SH-SY5Y (cell line): ENCODE data around the gene KCMF1.

Source experiments
- GATA2 ChIP-seq: IDR thresholded peaks from 2 replicates; pipeline ENCODE4 v1.6.1; 2011; ENCODE audit warnings: mild to moderate bottlenecking, low read depth, low read length
- GATA3 ChIP-seq: IDR thresholded peaks from 2 replicates; pipeline ENCODE4 v1.6.1; 2011; ENCODE audit warnings: low read depth, mild to moderate bottlenecking, low read length, moderate library complexity

KCMF1 gene

DNA sequence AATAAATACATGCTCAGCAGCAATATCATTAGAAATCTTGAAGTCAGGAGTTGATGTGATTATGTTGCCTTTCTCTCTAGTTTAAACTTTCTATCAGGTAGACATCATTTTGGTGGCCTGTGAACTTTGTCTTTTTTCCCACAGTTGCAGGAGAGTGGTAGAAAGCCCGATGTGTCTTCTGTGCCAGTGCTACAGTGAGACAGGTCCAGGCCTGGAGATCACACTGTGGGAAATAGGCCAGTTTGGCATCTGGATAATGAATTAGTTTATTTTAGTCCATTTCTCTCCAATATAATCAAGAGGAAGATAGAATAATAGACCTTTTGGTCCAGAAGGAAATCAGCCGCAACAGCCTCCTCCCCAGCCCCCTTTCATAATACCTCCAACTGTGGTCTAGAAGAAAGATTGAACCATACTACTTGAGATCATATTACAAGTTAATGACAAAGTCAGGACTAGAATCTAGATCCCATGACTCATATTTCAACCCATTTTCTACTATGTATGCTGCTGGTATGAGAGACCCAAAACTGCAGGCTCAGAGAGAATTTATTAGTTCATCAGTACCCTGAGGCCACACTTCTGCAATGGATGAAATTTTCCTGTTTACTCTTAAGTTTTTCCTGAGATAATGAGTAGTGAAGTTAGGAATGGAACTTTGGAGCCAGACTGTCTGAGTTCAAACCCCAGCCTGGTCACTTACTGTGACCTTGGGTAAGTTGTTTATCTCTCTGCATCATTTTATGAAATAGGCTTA, 20.6 kb downstream of the KCMF1 start:
- TF ChIP-seq GATA3 (no peak), GATA2 (no peak)

DNA sequence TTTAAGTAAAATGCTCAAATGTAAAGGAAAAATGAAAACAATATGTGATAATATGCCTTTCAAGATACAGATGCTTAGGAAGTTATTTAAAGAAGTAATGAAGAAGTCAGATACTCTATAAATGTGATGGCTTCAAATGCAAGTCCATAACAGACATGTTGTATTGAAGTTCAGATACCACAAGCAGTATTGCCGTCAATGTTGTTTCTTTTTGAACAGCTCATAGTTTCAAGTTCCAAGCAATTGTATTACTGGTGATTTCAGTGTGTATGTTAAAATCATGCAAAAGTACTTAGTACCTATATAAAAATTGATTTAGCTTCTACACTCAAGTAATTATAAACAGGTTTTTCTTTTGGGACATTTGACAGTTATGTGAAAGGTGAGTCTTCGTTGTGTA, 24.9 kb downstream of the KCMF1 start:
- TF ChIP-seq GATA3 (no peak), GATA2 (no peak)

DNA sequence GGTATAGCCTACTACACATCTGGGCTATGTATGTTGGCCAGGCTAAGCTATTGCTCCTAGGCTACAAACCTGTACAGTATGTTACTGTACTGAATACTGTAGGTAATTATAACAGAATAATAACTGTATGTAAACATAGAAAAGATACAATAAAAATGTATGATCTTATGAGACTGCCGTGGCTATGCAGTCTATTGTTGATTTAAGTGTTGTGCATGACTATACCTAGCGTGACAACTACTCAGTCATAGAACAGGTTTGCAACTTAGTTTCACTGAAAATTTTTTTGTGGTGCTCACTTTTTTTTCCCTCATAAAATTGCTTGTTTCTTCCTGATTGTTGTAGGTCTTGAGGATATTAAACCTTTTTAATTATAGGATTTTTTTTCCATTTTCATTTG, 25.9 kb downstream of the KCMF1 start:
- TF ChIP-seq GATA2 (no peak), GATA3 (no peak)

DNA sequence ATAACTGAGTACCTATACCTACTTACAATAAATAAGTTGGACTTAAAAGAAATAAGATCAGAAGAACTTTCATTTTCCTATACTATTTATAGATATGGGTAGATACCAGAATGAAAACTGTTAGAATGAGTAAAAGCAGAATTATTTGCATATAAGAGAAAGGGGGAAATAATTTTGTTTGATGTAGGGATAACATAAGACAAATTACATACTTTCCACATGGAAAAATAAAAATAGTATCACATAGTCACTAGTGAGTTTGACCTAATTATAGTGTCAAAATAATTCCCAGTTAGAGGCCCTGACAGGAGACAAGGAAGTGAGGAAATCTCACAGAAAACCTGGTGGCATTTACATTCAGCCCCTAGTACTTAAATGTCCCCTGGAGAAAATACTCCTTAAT, 28.6 kb downstream of the KCMF1 start:
- TF ChIP-seq GATA2 (no peak), GATA3 (no peak)

DNA sequence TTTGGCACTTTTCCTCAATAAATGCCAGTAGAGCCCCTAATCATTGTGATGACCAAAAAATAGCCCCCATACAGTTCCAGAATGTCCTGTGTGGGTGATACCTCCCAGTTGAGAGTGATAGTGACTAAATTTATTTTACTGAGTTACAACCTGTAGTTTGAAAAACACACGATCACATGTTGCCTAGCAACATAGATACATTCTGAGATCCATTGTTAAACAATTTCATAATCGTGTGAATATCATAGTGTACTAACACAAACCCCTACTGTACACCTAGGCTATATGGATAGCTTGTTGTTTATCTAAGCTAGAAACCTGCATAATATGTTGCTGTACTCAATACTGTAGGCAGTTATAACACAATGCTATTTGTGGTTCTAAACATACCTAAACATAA, 30.6 kb downstream of the KCMF1 start:
- TF ChIP-seq GATA2: no peak
- TF ChIP-seq GATA3: no peak

DNA sequence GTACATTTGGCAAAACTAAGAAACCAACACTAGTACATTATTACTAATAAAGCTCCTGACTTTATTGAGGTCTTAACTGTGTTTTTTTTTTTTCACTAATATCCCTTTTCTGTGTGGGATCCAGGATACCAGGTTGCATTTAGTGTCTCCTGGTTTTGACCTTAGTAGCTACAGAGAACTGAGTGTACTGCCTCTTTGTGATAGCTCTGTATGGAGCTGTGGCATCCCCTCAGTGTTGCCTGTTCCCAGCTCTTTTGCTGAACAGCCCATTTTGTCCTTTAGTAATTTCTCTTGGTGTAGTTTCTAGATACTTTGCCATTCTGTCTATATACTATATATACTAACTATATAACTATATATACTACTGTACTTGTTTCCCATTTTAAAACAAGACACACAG, 31.6 kb downstream of the KCMF1 start:
- no peak for TF ChIP-seq GATA2
- TF ChIP-seq GATA3: no peak

DNA sequence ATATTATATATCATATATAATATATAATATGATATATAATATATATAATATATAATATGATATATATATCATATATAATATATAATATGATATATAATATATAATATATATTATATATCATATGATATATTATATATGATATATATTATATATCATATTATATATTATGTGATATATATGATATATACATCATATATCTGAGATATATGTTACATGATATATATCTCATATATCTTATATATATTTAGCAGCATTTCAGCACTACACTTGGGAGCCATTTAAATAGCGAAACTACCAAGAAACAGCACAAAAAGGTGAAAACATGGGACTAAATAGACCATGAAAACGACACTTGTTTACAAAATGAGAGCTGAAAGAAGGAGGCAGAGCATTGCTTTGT, 37.3 kb downstream of the KCMF1 start:
- TF ChIP-seq GATA2: no peak
- no peak for TF ChIP-seq GATA3

DNA sequence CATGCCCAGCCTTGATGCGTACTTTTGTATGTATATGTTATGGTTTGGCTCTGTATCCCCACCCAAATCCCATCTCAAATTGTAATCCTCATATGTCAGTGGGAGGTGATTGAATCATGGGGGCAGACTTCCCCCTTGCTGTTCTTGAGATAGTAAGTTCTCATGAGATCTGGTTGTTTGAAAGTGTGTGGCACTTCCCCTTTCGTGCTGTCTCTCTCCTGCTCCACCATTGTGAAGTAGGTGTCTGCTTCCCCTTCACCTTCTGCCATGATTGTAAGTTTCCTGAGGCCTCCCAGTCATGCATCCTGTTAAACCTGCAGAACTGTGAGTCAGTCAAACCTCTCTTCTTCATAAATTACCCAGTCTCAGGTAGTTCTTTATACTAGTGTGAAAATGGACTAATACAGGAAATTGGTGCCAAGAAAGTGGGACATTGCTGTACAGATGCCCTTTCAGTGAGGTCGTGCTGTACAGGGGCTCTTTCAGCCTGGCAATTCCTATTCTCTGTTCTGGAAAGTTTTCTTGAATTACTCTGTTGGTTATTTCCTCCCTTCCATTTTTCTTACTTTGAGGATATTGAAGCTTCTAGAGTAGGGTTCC, 38.2 kb downstream of the KCMF1 start:
- TF ChIP-seq GATA2 (no peak), GATA3 (no peak)

DNA sequence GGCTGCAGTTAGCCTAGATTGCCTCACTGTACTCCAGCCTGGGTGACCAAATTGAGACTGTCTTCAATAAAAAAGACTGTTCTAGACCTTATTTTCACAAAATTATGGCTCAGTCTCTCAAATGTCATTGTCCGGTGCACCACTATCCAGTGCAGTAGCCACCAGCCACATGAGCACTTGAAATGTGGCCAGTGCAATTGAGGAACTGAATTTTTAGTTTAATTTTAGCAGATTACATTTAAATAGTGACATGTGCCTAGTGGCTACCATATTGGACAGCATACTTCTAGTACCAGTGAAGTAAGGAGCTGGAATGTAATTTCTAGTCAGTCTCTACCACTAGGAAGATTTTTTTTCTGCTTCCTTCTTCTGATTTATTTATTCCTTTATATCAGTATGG, 39.4 kb downstream of the KCMF1 start:
- TF ChIP-seq GATA2: no peak
- no peak for TF ChIP-seq GATA3

DNA sequence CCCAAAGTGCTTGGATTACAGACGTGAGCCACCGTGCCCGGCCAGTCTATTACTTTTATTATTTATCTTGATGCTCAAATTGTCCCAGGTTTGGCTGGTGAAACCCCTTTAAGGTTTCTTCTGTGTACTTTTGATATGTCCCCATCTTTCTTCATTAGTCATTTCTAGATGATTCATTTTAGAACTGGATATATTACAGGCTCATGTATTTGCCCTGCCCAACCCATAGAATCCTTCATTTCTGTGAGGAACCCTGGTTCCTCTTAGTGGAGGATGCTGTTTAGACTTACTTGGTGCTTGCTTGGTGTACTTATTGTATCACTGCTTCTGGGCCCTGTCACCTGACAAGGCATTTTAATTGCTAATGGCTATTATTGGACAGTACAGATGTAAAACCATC, 40.1 kb downstream of the KCMF1 start:
- TF ChIP-seq GATA2: no peak
- TF ChIP-seq GATA3: no peak

DNA sequence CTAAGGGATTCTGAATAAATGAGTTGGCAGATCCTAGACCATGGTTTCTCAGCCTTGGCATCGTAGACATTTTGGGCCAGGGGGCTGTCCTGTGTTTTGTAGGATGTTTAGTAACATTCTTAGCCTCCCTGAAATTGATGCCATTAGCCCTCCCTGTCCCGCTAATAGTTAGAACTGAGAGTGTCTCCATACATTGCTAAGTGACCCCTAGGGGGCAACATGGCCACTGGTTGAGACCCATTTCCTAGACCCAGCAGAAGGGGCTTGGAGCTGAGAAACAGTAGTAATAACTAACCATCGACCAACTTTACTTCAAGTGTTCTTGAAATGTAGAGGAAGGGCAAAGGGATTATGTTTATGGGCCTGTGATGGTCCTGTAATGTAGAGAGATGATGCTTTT, 40.8 kb downstream of the KCMF1 start:
- TF ChIP-seq GATA2 (no peak), GATA3 (no peak)

DNA sequence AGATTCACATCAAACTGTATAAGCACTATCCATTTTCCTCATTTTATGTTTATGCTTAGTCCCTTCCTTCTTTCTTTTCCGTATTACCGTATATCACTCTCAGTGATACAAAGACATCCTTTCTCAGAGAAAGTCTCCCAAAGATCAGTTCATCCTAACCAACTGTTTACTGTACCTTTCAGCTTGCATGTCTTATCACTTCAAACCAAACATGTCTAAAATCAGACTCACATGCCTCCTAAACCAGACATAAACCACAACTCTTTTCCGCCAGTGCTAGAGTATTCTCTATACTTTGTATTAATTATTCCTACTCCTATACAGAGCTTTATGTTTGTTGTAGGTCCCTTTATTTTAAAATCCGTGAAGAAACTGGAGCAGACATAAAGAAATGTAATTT, 41.5 kb downstream of the KCMF1 start:
- TF ChIP-seq GATA3: no peak
- no peak for TF ChIP-seq GATA2

DNA sequence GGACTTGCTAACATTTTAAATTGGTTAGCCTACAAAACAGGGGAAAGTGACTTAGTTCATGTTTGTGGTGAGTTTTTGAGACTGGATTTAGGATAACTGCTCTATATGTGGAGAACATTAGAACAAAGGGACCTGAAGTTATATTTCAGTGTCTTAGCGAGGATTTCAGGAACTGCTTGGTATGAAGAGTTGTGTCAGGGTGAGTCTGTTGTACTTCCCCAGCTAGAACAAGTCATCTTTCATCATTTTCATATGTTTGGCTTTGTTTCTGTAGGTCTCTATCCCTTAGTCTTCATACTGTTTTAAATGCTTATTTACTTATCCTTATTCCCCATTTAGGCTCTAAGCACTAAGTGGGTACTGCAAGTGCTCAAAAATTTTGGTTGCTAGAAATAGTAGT, 41.9 kb downstream of the KCMF1 start:
- TF ChIP-seq GATA3: no peak
- no peak for TF ChIP-seq GATA2

DNA sequence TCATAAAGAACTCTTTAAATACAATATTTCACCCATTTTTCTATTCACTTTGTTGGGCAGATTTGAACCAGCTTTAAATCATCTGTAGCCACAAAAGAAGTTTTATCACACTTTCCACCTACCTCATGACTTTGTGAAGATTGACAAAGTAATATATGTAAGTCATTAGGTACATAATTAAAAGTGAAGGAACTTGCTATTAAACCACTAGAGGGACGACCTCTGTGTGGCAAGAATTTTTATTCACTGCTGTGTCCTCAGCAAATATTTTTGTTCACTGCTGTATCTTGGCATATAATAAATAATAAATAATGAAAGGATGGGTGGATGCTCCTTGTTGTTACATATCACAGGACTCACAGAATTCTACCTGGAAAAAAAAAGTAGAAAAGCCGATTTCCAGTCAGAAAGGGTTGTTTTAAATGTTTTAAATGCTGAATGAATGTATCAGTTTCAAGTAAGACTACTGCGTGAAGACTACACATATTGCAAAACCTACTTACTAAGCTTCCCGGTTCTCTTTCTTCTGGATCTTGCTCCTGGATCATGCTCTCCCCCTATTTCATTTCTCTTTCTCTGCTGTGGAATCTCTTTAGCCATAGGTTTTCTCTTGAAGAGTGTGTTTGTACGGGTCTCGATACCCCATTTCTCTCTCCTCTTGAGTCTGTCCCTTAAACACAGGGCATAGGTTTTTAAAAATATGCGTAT, 44.8 kb downstream of the KCMF1 start:
- TF ChIP-seq GATA3 (no peak), GATA2 (no peak)

DNA sequence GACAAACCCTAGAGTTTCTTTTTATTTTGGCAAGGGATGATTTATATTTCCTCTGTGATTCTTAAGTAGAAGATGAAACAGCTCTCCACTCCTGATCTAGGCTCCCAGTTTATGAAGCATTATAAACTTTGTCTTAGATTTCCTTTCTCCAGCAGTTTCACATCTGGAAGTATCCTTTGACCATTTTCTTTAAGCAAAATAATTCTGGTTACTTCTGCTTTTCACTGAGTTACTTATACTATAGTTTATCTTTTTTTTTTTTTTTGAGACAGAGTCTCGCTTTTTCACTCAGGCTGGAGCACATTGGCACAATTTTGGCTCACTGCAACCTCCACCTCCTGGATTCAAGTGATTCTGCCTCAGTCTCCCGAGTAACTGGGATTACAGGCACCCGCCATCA, 45.5 kb downstream of the KCMF1 start:
- TF ChIP-seq GATA2 (no peak), GATA3 (no peak)
